Measurements from ENCODE around the gene BICC1. TPM values are rescaled to one million over a fixed set of nuclear protein-coding genes. Genes with fewer than 3 reads are reported as not detected.

Gene BICC1
- total RNA-seq, 1 experiment from 2014 or later: 0.38 TPM

- H3K36me3 ChIP-seq (replicated peaks; ENCODE audit: control insufficient read depth, insufficient read depth, low read length): no peaks in the 10 kb centered on the region
- no peaks in the 10 kb centered on the region for H3K27me3 ChIP-seq (ENCODE audit: control insufficient read depth, insufficient read depth, low read length)
- H3K4me3 ChIP-seq (ENCODE audit: insufficient read depth, low read depth, low read length): no peak overlapping the region
- DNase-seq: no peak
Measured at GRCh38 chr10:58535311-58535710, 22.6 kb downstream of the BICC1 start.

- no peak for DNase-seq
- Histone ChIP-seq H3K36me3 (replicated peaks; ENCODE audit: control insufficient read depth, insufficient read depth, low read length) (no peaks in the 10 kb centered on the region), H3K4me3 (ENCODE audit: insufficient read depth, low read depth, low read length) (no peak overlapping the region), H3K27me3 (ENCODE audit: control insufficient read depth, insufficient read depth, low read length) (no peaks in the 10 kb centered on the region)
Measured at GRCh38 chr10:58543141-58543540, 30.5 kb downstream of the BICC1 start.

GRCh38 chr10:58544135-58544534 is 31.5 kb downstream of the BICC1 start:
- Histone ChIP-seq H3K27me3 (ENCODE audit: control insufficient read depth, insufficient read depth, low read length) (no peaks in the 10 kb centered on the region), H3K36me3 (replicated peaks; ENCODE audit: control insufficient read depth, insufficient read depth, low read length) (no peaks in the 10 kb centered on the region), H3K4me3 (ENCODE audit: insufficient read depth, low read depth, low read length) (no peak overlapping the region)
- DNase-seq: no peak

- Histone ChIP-seq H3K36me3 (replicated peaks; ENCODE audit: control insufficient read depth, insufficient read depth, low read length) (no peaks in the 10 kb centered on the region), H3K27me3 (ENCODE audit: control insufficient read depth, insufficient read depth, low read length) (no peaks in the 10 kb centered on the region), H3K4me3 (ENCODE audit: insufficient read depth, low read depth, low read length) (no peak overlapping the region)
- no peak for DNase-seq
Measured at GRCh38 chr10:58545427-58545826, 32.8 kb downstream of the BICC1 start.

- Histone ChIP-seq H3K36me3 (replicated peaks; ENCODE audit: control insufficient read depth, insufficient read depth, low read length) (no peaks in the 10 kb centered on the region), H3K4me3 (ENCODE audit: insufficient read depth, low read depth, low read length) (no peak overlapping the region), H3K27me3 (ENCODE audit: control insufficient read depth, insufficient read depth, low read length) (no peaks in the 10 kb centered on the region)
- no peak for DNase-seq
Measured at GRCh38 chr10:58546137-58546536, 33.5 kb downstream of the BICC1 start.

- no peaks in the 10 kb centered on the region for H3K27me3 ChIP-seq (ENCODE audit: control insufficient read depth, insufficient read depth, low read length)
- no peak for DNase-seq
- no peaks in the 10 kb centered on the region for H3K36me3 ChIP-seq (replicated peaks; ENCODE audit: control insufficient read depth, insufficient read depth, low read length)
- H3K4me3 ChIP-seq (ENCODE audit: insufficient read depth, low read depth, low read length): no peak overlapping the region
Measured at GRCh38 chr10:58546722-58547445, 34.2 kb downstream of the BICC1 start.

- H3K27me3 ChIP-seq (ENCODE audit: control insufficient read depth, insufficient read depth, low read length): no peaks in the 10 kb centered on the region
- DNase-seq: no peak
- H3K36me3 ChIP-seq (replicated peaks; ENCODE audit: control insufficient read depth, insufficient read depth, low read length): no peaks in the 10 kb centered on the region
- no peak overlapping the region for H3K4me3 ChIP-seq (ENCODE audit: insufficient read depth, low read depth, low read length)
Measured at GRCh38 chr10:58547963-58548362, 35.3 kb downstream of the BICC1 start.

- no peaks in the 10 kb centered on the region for H3K27me3 ChIP-seq (ENCODE audit: control insufficient read depth, insufficient read depth, low read length)
Measured at GRCh38 chr10:58554316-58554715, 41.6 kb downstream of the BICC1 start.

GRCh38 chr10:58555170-58555929 is 42.7 kb downstream of the BICC1 start:
- no peak for DNase-seq
- H3K27me3 ChIP-seq (ENCODE audit: control insufficient read depth, insufficient read depth, low read length): no peaks in the 10 kb centered on the region
- H3K36me3 ChIP-seq (replicated peaks; ENCODE audit: control insufficient read depth, insufficient read depth, low read length): no peaks in the 10 kb centered on the region
- no peak overlapping the region for H3K4me3 ChIP-seq (ENCODE audit: insufficient read depth, low read depth, low read length)

More at GRCh38 chr10:58554316-58554715, 41.6 kb downstream of the BICC1 start:
- Histone ChIP-seq H3K4me3 (ENCODE audit: insufficient read depth, low read depth, low read length) (no peak overlapping the region), H3K36me3 (replicated peaks; ENCODE audit: control insufficient read depth, insufficient read depth, low read length) (no peaks in the 10 kb centered on the region)
- no peak for DNase-seq

GRCh38 chr10:58555930-58556311 is 43.2 kb downstream of the BICC1 start:
- DNase-seq: no peak
- H3K4me3 ChIP-seq (ENCODE audit: insufficient read depth, low read depth, low read length): no peak overlapping the region
- no peaks in the 10 kb centered on the region for H3K36me3 ChIP-seq (replicated peaks; ENCODE audit: control insufficient read depth, insufficient read depth, low read length)
- no peaks in the 10 kb centered on the region for H3K27me3 ChIP-seq (ENCODE audit: control insufficient read depth, insufficient read depth, low read length)

GRCh38 chr10:58556516-58557165 is 44.0 kb downstream of the BICC1 start:
- no peaks in the 10 kb centered on the region for H3K36me3 ChIP-seq (replicated peaks; ENCODE audit: control insufficient read depth, insufficient read depth, low read length)
- no peaks in the 10 kb centered on the region for H3K27me3 ChIP-seq (ENCODE audit: control insufficient read depth, insufficient read depth, low read length)
- H3K4me3 ChIP-seq (ENCODE audit: insufficient read depth, low read depth, low read length): no peak overlapping the region
- no peak for DNase-seq

GRCh38 chr10:58557714-58558113 is 45.0 kb downstream of the BICC1 start:
- H3K4me3 ChIP-seq (ENCODE audit: insufficient read depth, low read depth, low read length): no peak overlapping the region
- H3K36me3 ChIP-seq (replicated peaks; ENCODE audit: control insufficient read depth, insufficient read depth, low read length): no peaks in the 10 kb centered on the region
- no peak for DNase-seq
- H3K27me3 ChIP-seq (ENCODE audit: control insufficient read depth, insufficient read depth, low read length): no peaks in the 10 kb centered on the region

- no peak for DNase-seq
- no peaks in the 10 kb centered on the region for H3K36me3 ChIP-seq (replicated peaks; ENCODE audit: control insufficient read depth, insufficient read depth, low read length)
Measured at GRCh38 chr10:58560068-58560467, 47.4 kb downstream of the BICC1 start.

GRCh38 chr10:58565271-58565670 is 52.6 kb downstream of the BICC1 start:
- H3K36me3 ChIP-seq (replicated peaks; ENCODE audit: control insufficient read depth, insufficient read depth, low read length): no peaks in the 10 kb centered on the region
- H3K4me3 ChIP-seq (ENCODE audit: insufficient read depth, low read depth, low read length): no peak overlapping the region
- no peak for DNase-seq
- no peaks in the 10 kb centered on the region for H3K27me3 ChIP-seq (ENCODE audit: control insufficient read depth, insufficient read depth, low read length)

More at GRCh38 chr10:58560068-58560467, 47.4 kb downstream of the BICC1 start:
- no peaks in the 10 kb centered on the region for H3K27me3 ChIP-seq (ENCODE audit: control insufficient read depth, insufficient read depth, low read length)
- no peak overlapping the region for H3K4me3 ChIP-seq (ENCODE audit: insufficient read depth, low read depth, low read length)

GRCh38 chr10:58567652-58568051 is 55.0 kb downstream of the BICC1 start:
- H3K36me3 ChIP-seq (replicated peaks; ENCODE audit: control insufficient read depth, insufficient read depth, low read length): no peaks in the 10 kb centered on the region
- H3K4me3 ChIP-seq (ENCODE audit: insufficient read depth, low read depth, low read length): no peak overlapping the region
- no peaks in the 10 kb centered on the region for H3K27me3 ChIP-seq (ENCODE audit: control insufficient read depth, insufficient read depth, low read length)
- DNase-seq: no peak
